ENCODE data around the gene MYO16. TPM values are rescaled to one million over a fixed set of nuclear protein-coding genes. Genes with fewer than 3 reads are reported as not detected.

Gene MYO16
- total RNA-seq, 4 donors from 2014 or later: under 0.01 to 0.21 TPM; not detected in 2

DNA sequence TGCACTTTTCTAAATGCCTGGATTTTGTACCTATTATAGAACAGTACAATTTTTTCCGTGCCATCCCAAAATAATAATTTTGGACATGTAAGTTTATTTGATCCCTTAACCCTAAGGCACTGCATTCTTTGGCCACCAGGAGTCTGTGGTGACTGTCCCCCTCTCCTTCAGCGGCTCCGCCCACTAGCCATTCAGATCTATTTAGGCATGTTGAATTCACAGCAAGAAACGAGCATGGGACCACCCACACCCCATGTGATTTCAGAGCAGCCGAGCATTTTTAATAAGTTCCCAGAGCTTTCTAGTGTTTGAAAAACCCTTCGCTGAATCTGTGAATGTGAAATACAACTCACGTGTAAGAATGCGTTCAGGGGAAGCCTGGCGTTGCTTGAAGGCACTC lies 567.5 kb downstream of the MYO16 start:
- WGBS, 2 donors: 78 to 79% methylated on average over 9 of the region's 9 CpGs
- Histone ChIP-seq H3K9me3 (no peaks in the 10 kb centered on the region), H3K27me3 (no peaks in the 10 kb centered on the region), H3K27ac (no peak overlapping the region), H3K4me1 (no peaks in the 10 kb centered on the region), H3K36me3 (no peaks in the 10 kb centered on the region), H3K4me3 (no peak overlapping the region)
- no peak for DNase-seq (ENCODE audit: low spot score in 2 of 2)
- TF ChIP-seq EP300 (IDR thresholded peaks at IDR 0.05) (no peak), POLR2A (IDR thresholded peaks at IDR 0.05) (no peak)
- TF ChIP-seq, protein P1, sequence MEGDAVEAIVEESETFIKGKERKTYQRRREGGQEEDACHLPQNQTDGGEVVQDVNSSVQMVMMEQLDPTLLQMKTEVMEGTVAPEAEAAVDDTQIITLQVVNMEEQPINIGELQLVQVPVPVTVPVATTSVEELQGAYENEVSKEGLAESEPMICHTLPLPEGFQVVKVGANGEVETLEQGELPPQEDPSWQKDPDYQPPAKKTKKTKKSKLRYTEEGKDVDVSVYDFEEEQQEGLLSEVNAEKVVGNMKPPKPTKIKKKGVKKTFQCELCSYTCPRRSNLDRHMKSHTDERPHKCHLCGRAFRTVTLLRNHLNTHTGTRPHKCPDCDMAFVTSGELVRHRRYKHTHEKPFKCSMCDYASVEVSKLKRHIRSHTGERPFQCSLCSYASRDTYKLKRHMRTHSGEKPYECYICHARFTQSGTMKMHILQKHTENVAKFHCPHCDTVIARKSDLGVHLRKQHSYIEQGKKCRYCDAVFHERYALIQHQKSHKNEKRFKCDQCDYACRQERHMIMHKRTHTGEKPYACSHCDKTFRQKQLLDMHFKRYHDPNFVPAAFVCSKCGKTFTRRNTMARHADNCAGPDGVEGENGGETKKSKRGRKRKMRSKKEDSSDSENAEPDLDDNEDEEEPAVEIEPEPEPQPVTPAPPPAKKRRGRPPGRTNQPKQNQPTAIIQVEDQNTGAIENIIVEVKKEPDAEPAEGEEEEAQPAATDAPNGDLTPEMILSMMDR (IDR thresholded peaks at IDR 0.05): peak in 1 of 5 experiments; percentile 17

DNA sequence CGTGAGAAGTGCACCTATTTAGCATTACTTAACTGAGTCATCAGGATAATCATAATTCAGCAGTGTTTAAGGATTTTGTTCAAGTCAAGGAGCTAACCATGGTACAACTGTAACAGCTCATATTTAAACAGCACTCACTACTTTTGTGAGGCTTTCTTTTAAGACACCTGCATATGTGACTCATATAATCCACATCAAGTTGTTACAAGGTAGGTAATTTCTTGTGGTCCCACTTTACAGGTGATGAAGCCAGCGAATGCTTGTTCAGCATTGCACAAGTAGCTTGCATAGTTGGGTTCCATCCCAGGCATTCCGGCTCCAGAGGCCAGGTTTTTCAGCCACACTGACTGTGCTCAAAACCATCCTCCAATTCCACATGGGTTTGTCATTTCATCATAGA lies 569.2 kb downstream of the MYO16 start:
- Histone ChIP-seq H3K36me3 (no peaks in the 10 kb centered on the region), H3K27ac (no peak overlapping the region), H3K4me3 (no peak overlapping the region), H3K4me1 (no peaks in the 10 kb centered on the region), H3K27me3 (no peaks in the 10 kb centered on the region), H3K9me3 (no peaks in the 10 kb centered on the region)
- no peak for TF ChIP-seq EP300 (IDR thresholded peaks at IDR 0.05)
- TF ChIP-seq POLR2A (IDR thresholded peaks at IDR 0.05): no peak
- TF ChIP-seq, protein P1 (IDR thresholded peaks at IDR 0.05): no peak
- WGBS, 2 donors: 93 to 94% methylated on average over 3 of the region's 3 CpGs
- no peak for DNase-seq (ENCODE audit: low spot score in 2 of 2)

DNA sequence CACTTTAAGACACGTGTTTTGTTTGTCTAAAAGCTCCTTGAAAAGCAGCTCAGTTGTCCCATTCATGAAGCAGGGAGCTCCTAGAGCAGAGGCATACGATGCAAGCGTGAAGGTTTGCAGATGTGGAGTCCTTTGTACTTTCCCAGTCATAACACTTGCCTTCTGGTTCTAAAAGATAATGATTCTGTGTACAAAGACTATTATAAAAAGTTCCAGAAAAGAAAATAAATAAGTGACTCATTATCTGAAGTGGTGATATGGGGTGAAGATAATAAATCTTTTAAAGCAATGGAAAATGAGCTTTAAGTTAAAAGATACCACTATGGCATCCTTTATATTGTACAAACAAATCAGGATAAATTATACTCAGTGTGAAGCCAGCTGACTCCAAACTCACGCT lies 569.9 kb downstream of the MYO16 start:
- no peaks in the 10 kb centered on the region for H3K4me1 ChIP-seq
- no peak for DNase-seq (ENCODE audit: low spot score in 2 of 2)
- H3K27ac ChIP-seq: no peak overlapping the region
- H3K9me3 ChIP-seq: no peaks in the 10 kb centered on the region
- WGBS, 2 donors: 51 to 57% methylated on average over 4 of the region's 4 CpGs
- no peak overlapping the region for H3K4me3 ChIP-seq
- H3K36me3 ChIP-seq: no peaks in the 10 kb centered on the region
- TF ChIP-seq EP300 (IDR thresholded peaks at IDR 0.05) (no peak), POLR2A (IDR thresholded peaks at IDR 0.05) (no peak)
- TF ChIP-seq, protein P1 (IDR thresholded peaks at IDR 0.05): no peak
- no peaks in the 10 kb centered on the region for H3K27me3 ChIP-seq

DNA sequence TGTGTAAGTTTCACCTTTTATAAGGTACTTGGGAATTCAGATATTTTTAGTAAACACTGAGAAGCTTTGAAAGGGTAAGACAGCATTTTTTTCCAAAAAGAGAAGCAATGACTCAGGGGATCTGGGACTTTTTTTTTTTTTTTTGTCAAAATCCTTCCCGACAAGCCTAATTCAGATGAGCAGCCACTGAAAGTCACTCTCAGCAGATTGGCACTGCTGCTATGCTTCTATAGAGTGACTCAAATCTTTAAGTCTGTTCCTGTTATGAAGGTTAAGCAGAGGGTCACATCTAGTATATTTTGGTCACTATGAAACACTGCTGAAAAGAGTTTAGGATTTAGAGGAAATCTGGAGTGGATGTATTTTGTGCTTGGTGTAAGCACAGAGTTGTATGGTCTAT lies 571.1 kb downstream of the MYO16 start:
- Histone ChIP-seq H3K27me3 (no peaks in the 10 kb centered on the region), H3K9me3 (no peaks in the 10 kb centered on the region), H3K36me3 (no peaks in the 10 kb centered on the region), H3K27ac (no peak overlapping the region), H3K4me1 (no peaks in the 10 kb centered on the region), H3K4me3 (no peak overlapping the region)
- TF ChIP-seq EP300 (IDR thresholded peaks at IDR 0.05) (no peak), POLR2A (IDR thresholded peaks at IDR 0.05) (no peak)
- TF ChIP-seq, protein P1 (IDR thresholded peaks at IDR 0.05): no peak
- no peak for DNase-seq (ENCODE audit: low spot score in 2 of 2)
- 59 to 65% methylated on average over 1 of the region's 1 CpG for WGBS, 2 donors

DNA sequence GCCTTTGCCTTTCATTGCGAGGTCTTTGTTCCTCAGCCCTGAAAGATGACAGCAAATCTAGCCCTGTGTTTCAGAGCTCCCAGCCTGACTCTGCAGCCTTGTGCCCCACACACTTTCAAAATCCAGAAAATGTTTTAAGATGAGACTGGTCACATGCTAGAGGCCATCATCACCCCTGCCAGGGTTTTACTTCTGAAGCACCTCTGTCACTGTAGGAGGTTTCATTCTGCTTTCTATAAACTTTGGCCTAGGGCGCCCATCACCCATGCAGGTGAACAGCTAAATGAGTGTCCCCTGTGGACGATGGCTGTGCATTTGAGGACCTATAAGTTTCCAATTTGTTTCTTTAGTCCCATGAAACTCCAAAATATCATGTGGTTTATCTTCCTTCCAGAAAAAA lies 574.2 kb downstream of the MYO16 start:
- no peak for DNase-seq (ENCODE audit: low spot score in 2 of 2)
- WGBS, 2 donors: 82 to 95% methylated on average over 3 of the region's 3 CpGs
- no peak overlapping the region for H3K27ac ChIP-seq
- H3K4me3 ChIP-seq: no peak overlapping the region
- H3K9me3 ChIP-seq: no peaks in the 10 kb centered on the region
- H3K4me1 ChIP-seq: no peaks in the 10 kb centered on the region
- TF ChIP-seq POLR2A (IDR thresholded peaks at IDR 0.05) (no peak), EP300 (IDR thresholded peaks at IDR 0.05) (no peak)
- TF ChIP-seq, protein P1 (IDR thresholded peaks at IDR 0.05): no peak
- no peaks in the 10 kb centered on the region for H3K36me3 ChIP-seq
- H3K27me3 ChIP-seq: no peaks in the 10 kb centered on the region

Data from tibial nerve (tissue), 4 donors.